HG03439 (cell line): ENCODE results near the gene HMG20B.

Source experiments
- ATAC-seq: cut with Tn5 transposase; IDR thresholded peaks from one replicate; pipeline ENCODE4 v1.9.1; 2021; ENCODE audit warnings: mild to moderate bottlenecking, moderate library complexity; ENCODE audit not compliant: unreplicated experiment

Gene HMG20B

GRCh38 chr19:3605361-3605760 lies 32.6 kb downstream of the HMG20B start:
- no peak for ATAC-seq

GRCh38 chr19:3605770-3606169 lies 33.0 kb downstream of the HMG20B start:
- no peak for ATAC-seq

GRCh38 chr19:3606174-3606689 lies 33.5 kb downstream of the HMG20B start:
- no peak for ATAC-seq

GRCh38 chr19:3606690-3607289 lies 34.0 kb downstream of the HMG20B start, which contains the start of gene TBXA2R:
TBXA2R (minus strand) TSS chr19:3606875; CDS start chr19:3600634, 6,241 bp downstream.
- no peak for ATAC-seq

- ATAC-seq, result no peak
Observed at GRCh38 chr19:3607303-3608078, 34.7 kb downstream of the HMG20B start.

GRCh38 chr19:3608079-3608641 lies 35.4 kb downstream of the HMG20B start:
- ATAC-seq, result no peak

GRCh38 chr19:3608750-3609322 lies 36.1 kb downstream of the HMG20B start:
- no peak for ATAC-seq

- ATAC-seq, result no peak
Observed at GRCh38 chr19:3609779-3610719, 37.3 kb downstream of the HMG20B start.

GRCh38 chr19:3610745-3611717 lies 38.3 kb downstream of the HMG20B start:
- no peak for ATAC-seq

- no peak for ATAC-seq
Observed at GRCh38 chr19:3611841-3612240, 39.1 kb downstream of the HMG20B start.

- ATAC-seq, result no peak
Observed at GRCh38 chr19:3612330-3612729, 39.6 kb downstream of the HMG20B start.

GRCh38 chr19:3612901-3613741 lies 40.4 kb downstream of the HMG20B start:
- no peak for ATAC-seq

GRCh38 chr19:3613818-3614661 lies 41.3 kb downstream of the HMG20B start:
- ATAC-seq, result no peak

- no peak for ATAC-seq
Observed at GRCh38 chr19:3614858-3615505, 42.2 kb downstream of the HMG20B start.

GRCh38 chr19:3615524-3616135 lies 42.9 kb downstream of the HMG20B start:
- ATAC-seq, result no peak

GRCh38 chr19:3617463-3617862 lies 44.7 kb downstream of the HMG20B start:
- no peak for ATAC-seq
